Loucy (cell line): ENCODE results near the gene TAB3.

Experiments used
- H2AFZ ChIP-seq: fragments of 200-600 bp; sonication (generic); 2 replicates; pipeline ENCODE4 v1.6.0; 2016; ENCODE audit warnings: antibody characterized with exemption, mild to moderate bottlenecking, low read length, moderate library complexity
- H3F3A ChIP-seq: fragments of 200-600 bp; 2 replicates; pipeline ENCODE4 v1.6.0; 2016; ENCODE audit warnings: antibody characterized with exemption, low read depth, mild to moderate bottlenecking
- H3K27me3 ChIP-seq: fragments of 200-600 bp; sonication (generic); 2 replicates; pipeline ENCODE4 v1.6.1; 2014; ENCODE audit warnings: low read length, mild to moderate bottlenecking; ENCODE audit not compliant: insufficient read depth, poor library complexity, severe bottlenecking
- H3K36me3 ChIP-seq: fragments of 200-600 bp; sonication (generic); 2 replicates; pipeline ENCODE4 v1.6.1; 2016; ENCODE audit warnings: low read length; ENCODE audit not compliant: insufficient read depth
- H3K4me1 ChIP-seq: fragments of 200-600 bp; sonication (generic); 2 replicates; pipeline ENCODE4 v1.5.1; 2014; ENCODE audit warnings: low read length, mild to moderate bottlenecking; ENCODE audit not compliant: insufficient read depth, poor library complexity, severe bottlenecking
- H3K4me2 ChIP-seq: fragments of 200-600 bp; sonication (generic); 2 replicates; pipeline ENCODE4 v1.6.0; 2014; ENCODE audit warnings: antibody characterized with exemption, low read length, low read depth, mild to moderate bottlenecking; ENCODE audit not compliant: poor library complexity, severe bottlenecking
- H3K4me3 ChIP-seq: fragments of 200-600 bp; sonication (generic); 2 replicates; pipeline ENCODE4 v1.5.1; 2014; ENCODE audit warnings: low read length, mild to moderate bottlenecking, mixed read lengths; ENCODE audit not compliant: poor library complexity, severe bottlenecking
- H3K79me2 ChIP-seq: fragments of 200-600 bp; sonication (generic); 2 replicates; pipeline ENCODE4 v1.6.1; 2014; ENCODE audit warnings: low read length; ENCODE audit not compliant: insufficient read depth
- H3K9ac ChIP-seq: fragments of 200-600 bp; sonication (generic); 2 replicates; pipeline ENCODE4 v1.6.0; 2014; ENCODE audit warnings: mild to moderate bottlenecking, low read depth, low read length, moderate library complexity; ENCODE audit not compliant: poor library complexity, severe bottlenecking
- H3K9me2 ChIP-seq: fragments of 200-600 bp; sonication (generic); replicated peaks from 2 replicates; pipeline ENCODE4 v1.6.1; 2016; ENCODE audit warnings: low read depth, low read length, mixed read lengths
- H3K9me3 ChIP-seq: fragments of 200-600 bp; sonication (generic); 2 replicates; pipeline ENCODE4 v1.6.1; 2014; ENCODE audit warnings: mild to moderate bottlenecking, antibody characterized with exemption, low read length, low read depth; ENCODE audit not compliant: insufficient read depth
- H4K20me1 ChIP-seq: fragments of 200-600 bp; sonication (generic); 2 replicates; pipeline ENCODE4 v1.6.0; 2014; ENCODE audit warnings: antibody characterized with exemption, low read length, mild to moderate bottlenecking; ENCODE audit not compliant: insufficient read depth, poor library complexity, severe bottlenecking
- CTCF ChIP-seq: fragments of 200-600 bp; sonication (generic); conservative IDR thresholded peaks from 2 replicates; pipeline ENCODE4 v1.5.1; 2014; ENCODE audit warnings: mild to moderate bottlenecking, antibody characterized with exemption, low read length
- EZH2phosphoT487 ChIP-seq: fragments of 200-600 bp; IDR thresholded peaks from 2 replicates; pipeline ENCODE4 v1.6.1; 2018; ENCODE audit warnings: antibody characterized with exemption, mild to moderate bottlenecking, moderate library complexity, borderline replicate concordance

The TAB3 gene

DNA sequence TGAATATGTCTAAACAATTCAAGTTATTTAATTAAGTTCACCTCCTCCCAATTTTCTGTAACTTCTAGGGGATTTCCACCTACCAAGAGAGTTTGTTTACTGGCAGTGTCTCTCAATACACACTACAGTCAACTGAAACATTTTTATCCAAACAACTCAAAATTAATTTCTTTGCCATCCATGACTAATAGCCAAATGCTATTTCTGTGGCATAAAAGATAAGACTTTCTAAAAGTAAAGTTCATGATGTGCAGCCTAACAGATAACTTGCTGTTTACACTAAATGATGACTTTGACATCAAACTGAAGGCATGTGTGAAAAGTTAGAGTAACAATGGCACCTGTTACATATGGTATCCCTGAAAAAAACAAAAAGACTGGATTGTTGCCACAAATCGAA lies 7.3 kb downstream of the TAB3 start:
- Histone ChIP-seq H3K79me2 (peaks cover 100% of the 10 kb centered on the region), H3K4me1 (peaks cover 33% of the 10 kb centered on the region), H4K20me1 (peaks cover 36% of the 10 kb centered on the region), H3K4me2 (peak overlapping the region; percentile 96), H2AFZ (no peak overlapping the region), H3F3A (no peaks in the 10 kb centered on the region), H3K9me2 (no peaks in the 10 kb centered on the region), H3K27me3 (no peaks in the 10 kb centered on the region), H3K36me3 (no peaks in the 10 kb centered on the region), H3K9me3 (no peaks in the 10 kb centered on the region), H3K4me3 (peak overlapping the region; percentile 29), H3K9ac (no peak overlapping the region)
- TF ChIP-seq CTCF: no peak
- no peak for TF ChIP-seq EZH2phosphoT487

DNA sequence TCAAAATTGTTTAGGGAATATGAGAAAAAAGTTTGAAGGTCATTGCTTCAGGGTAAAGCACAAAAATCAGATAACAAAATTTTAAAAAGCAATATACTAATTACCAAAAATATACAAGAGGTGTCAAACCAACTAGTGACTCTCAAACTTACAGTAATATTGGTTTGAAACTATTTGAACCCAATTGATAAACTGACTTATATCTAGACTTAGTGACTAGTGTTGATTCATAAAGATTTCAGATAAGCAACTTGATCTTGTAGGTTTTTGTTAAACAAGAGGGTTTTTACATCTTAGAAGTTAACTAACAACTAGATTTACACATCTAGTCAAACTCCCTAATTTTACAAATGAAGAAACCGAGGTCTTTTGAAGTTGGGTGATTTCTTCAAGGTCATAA lies 7.7 kb downstream of the TAB3 start:
- Histone ChIP-seq H3K9me2 (no peaks in the 10 kb centered on the region), H3K36me3 (no peaks in the 10 kb centered on the region), H3K9me3 (no peaks in the 10 kb centered on the region), H3K4me1 (peaks cover 33% of the 10 kb centered on the region), H3K79me2 (peaks cover 100% of the 10 kb centered on the region), H3K4me2 (peak overlapping the region; percentile 96), H3K27me3 (no peaks in the 10 kb centered on the region), H3K4me3 (peak overlapping the region; percentile 29), H3F3A (no peaks in the 10 kb centered on the region), H2AFZ (no peak overlapping the region), H3K9ac (no peak overlapping the region), H4K20me1 (peaks cover 36% of the 10 kb centered on the region)
- no peak for TF ChIP-seq CTCF
- TF ChIP-seq EZH2phosphoT487: no peak

DNA sequence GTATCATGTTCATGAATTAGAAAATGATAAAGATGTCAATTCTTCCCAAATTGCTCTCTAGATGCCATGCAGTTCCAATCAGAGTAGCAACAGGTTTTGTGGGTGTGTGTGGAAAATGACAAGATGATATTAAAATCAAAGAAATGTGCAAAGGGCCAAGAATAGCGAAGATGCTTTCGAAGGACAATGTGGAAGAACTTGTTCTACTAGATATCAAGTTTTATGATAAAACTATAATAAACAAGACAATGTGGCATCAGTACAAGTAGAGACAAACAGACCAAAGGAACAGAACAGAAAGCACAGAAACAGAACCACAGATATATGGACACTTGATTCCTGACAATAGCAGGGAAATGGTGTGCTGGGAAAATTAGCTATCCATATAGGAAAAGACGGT lies 9.0 kb downstream of the TAB3 start:
- peak overlapping the region; percentile 44 for H3K4me2 ChIP-seq

More for the DNA sequence above, 9.0 kb downstream of the TAB3 start:
- H3K27me3 ChIP-seq: no peaks in the 10 kb centered on the region
- no peaks in the 10 kb centered on the region for H3F3A ChIP-seq
- TF ChIP-seq CTCF (no peak), EZH2phosphoT487 (no peak)
- H3K79me2 ChIP-seq: peaks cover 100% of the 10 kb centered on the region
- H3K9ac ChIP-seq: no peak overlapping the region
- H3K4me3 ChIP-seq: no peak overlapping the region
- H4K20me1 ChIP-seq: peaks cover 40% of the 10 kb centered on the region
- no peaks in the 10 kb centered on the region for H3K9me2 ChIP-seq
- H3K36me3 ChIP-seq: no peaks in the 10 kb centered on the region
- H2AFZ ChIP-seq: no peak overlapping the region
- peaks cover 27% of the 10 kb centered on the region for H3K4me1 ChIP-seq
- no peaks in the 10 kb centered on the region for H3K9me3 ChIP-seq
